DND-41 (cell line): ENCODE measurements around the gene CCNG2.
"Not testable (repeated sequence)": the region's sequence is repeated elsewhere in the genome, so short reads cannot be mapped to it uniquely, and the experiment has no call there.

Source experiments
- EZH2 ChIP-seq: IDR thresholded peaks from 3 replicates; pipeline ENCODE4 v1.6.1; 2012; ENCODE audit warnings: borderline replicate concordance, low read depth, mild to moderate bottlenecking, moderate library complexity, low read length, inconsistent platforms; ENCODE audit not compliant: severe bottlenecking
- TF ChIP-seq, protein P1 (sequence below): IDR thresholded peaks from 2 replicates; pipeline ENCODE4 v1.5.1; 2012; ENCODE audit warnings: borderline replicate concordance, low read length, moderate library complexity, mild to moderate bottlenecking; ENCODE audit not compliant: poor library complexity, severe bottlenecking; ENCODE audit errors: extremely low read depth

DNA sequence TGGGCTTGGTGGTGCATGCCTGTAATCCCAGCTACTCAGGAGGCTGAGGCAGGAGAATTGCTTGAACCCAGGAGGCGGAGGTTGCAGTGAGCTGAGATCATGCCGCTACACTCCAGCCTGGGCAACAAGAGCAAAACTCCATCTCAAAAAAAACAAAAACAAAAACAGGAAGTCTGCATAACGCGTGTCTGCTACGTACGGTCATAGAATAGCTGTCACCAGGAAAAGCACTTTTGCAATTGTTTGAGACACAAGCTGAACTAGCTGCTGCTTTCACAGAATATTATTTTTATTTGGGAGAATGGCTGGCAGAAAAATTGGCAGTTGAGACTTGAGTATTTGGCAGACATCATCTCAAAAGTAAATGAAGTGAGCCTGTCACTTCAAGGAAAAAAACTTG is 19.6 kb upstream of the CCNG2 start:
- TF ChIP-seq, protein P1, sequence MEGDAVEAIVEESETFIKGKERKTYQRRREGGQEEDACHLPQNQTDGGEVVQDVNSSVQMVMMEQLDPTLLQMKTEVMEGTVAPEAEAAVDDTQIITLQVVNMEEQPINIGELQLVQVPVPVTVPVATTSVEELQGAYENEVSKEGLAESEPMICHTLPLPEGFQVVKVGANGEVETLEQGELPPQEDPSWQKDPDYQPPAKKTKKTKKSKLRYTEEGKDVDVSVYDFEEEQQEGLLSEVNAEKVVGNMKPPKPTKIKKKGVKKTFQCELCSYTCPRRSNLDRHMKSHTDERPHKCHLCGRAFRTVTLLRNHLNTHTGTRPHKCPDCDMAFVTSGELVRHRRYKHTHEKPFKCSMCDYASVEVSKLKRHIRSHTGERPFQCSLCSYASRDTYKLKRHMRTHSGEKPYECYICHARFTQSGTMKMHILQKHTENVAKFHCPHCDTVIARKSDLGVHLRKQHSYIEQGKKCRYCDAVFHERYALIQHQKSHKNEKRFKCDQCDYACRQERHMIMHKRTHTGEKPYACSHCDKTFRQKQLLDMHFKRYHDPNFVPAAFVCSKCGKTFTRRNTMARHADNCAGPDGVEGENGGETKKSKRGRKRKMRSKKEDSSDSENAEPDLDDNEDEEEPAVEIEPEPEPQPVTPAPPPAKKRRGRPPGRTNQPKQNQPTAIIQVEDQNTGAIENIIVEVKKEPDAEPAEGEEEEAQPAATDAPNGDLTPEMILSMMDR = not testable (repeated sequence)
- not testable (repeated sequence) for TF ChIP-seq EZH2
